IgD-negative memory B cell (primary cell): Measurements from ENCODE around the gene VIPR1. TPM values are rescaled to one million over a fixed set of nuclear protein-coding genes. Genes with fewer than 3 reads are reported as not detected.

Experiments used
- H3K27ac Mint-ChIP-seq, 3 donors: one replicate each; pipeline ENCODE4 v1.8.0; 2020 to 2022; ENCODE audit warnings: mild to moderate bottlenecking in 3 of 3, mixed read lengths in 3 of 3, moderate library complexity in 1 of 3
- H3K27me3 Mint-ChIP-seq: one replicate; pipeline ENCODE4 v1.8.0; 2021; ENCODE audit warnings: mixed read lengths
- H3K36me3 Mint-ChIP-seq: one replicate; pipeline ENCODE4 v1.8.0; 2020; ENCODE audit warnings: mild to moderate bottlenecking, mixed read lengths
- H3K4me1 Mint-ChIP-seq, 3 donors: one replicate each; pipeline ENCODE4 v1.8.0; 2020 to 2022; ENCODE audit warnings: mixed read lengths in 3 of 3, mild to moderate bottlenecking in 1 of 3
- H3K4me3 Mint-ChIP-seq, 4 donors: one replicate each; pipeline ENCODE4 v1.8.0; 2020 to 2022; ENCODE audit warnings: mild to moderate bottlenecking in 4 of 4, mixed read lengths in 4 of 4, moderate library complexity in 3 of 4
- H3K9me3 Mint-ChIP-seq, 3 donors: one replicate each; pipeline ENCODE4 v1.8.0; 2020 to 2021; ENCODE audit warnings: mixed read lengths in 3 of 3, mild to moderate bottlenecking in 1 of 3
- polyA plus RNA-seq: library from polyadenylated mRNA; unstranded; fragments of 300-500 nt; fragmentation: Illumina TruSeq; gene quantifications from one replicate; pipeline ENCODE4 v1.2.3, GENCODE V29; 2021

The VIPR1 gene, protein sequence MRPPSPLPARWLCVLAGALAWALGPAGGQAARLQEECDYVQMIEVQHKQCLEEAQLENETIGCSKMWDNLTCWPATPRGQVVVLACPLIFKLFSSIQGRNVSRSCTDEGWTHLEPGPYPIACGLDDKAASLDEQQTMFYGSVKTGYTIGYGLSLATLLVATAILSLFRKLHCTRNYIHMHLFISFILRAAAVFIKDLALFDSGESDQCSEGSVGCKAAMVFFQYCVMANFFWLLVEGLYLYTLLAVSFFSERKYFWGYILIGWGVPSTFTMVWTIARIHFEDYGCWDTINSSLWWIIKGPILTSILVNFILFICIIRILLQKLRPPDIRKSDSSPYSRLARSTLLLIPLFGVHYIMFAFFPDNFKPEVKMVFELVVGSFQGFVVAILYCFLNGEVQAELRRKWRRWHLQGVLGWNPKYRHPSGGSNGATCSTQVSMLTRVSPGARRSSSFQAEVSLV
- polyA plus RNA-seq: 3.1 TPM

DNA sequence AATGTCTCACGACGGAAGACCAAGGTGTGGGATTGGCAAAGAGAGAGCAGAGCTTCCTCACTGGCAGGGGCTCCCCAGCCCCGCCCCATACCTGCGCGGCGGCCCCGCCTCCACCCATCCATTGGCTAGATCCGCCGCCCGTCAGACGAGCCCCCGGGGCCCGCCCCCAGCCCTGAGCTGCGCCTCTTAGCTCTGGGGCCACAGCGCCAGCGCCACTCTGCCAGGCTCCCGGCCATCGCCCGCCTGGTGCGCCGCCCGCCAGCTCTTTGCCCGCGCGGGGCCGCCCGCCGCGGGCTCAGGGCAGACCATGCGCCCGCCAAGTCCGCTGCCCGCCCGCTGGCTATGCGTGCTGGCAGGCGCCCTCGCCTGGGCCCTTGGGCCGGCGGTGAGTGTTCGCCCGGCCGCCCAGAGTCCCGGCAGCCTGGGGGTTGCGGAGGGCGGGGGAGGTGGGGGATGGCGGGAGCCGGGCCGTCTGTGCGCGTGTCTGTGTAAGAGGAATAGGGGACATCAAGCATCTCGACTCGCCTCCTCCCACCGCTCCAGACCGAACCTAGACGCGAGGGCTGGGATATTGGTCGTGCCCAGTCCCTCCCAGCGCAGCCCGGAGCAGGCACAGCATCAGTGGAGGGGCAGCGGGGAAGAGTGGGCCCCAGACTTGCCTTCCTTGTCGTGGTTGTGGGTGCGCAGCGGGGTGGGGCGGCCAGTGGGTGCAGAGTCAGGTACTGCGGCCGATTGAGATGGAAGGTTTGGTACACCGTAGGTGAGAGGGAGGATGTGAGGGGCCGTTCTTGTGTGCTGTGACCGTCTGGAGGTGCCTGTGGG, at the start of gene VIPR1:
Gene VIPR1 (plus strand): TSS at position 215 of the 822 bp plus-strand sequence. CDS start 93 bp downstream, at position 308.
- H3K36me3 Mint-ChIP-seq: no peaks in the 10 kb centered on the region
- peak within 1 kb of the TSS; percentile 20 to 62 (median 40) for H3K27ac Mint-ChIP-seq
- peak within 1 kb of the TSS; percentile 85 to 97 (median 92) for H3K4me3 Mint-ChIP-seq
- H3K27me3 Mint-ChIP-seq: peaks cover 17% of the 10 kb centered on the region
- H3K4me1 Mint-ChIP-seq: peaks cover 4 to 8% (median 4%) of the 10 kb centered on the region in 3 donors
- H3K9me3 Mint-ChIP-seq: no peaks in the 10 kb centered on the region

DNA sequence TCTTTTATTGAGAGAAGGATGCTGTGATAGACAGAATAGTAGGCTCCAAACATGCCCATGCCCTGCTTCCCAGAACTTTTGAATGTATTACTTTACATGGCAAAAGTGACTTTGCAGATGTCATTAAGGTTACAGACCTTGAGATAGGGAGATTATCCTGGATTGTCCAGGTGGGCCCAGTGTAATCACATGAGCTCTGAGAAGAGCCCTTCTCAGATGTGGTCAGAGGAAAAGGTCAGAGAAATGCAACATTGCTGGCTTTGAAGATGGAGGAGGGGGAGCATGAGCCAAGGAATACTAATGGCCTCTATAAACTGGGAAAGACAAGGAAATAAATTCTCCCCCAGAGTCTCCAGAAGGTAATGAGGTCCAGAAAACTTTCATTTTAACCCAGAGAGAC, 46.2 kb upstream of the VIPR1 start:
- Mint-ChIP-seq H3K4me3 (no peak overlapping the region), H3K27me3 (peaks cover 3% of the 10 kb centered on the region), H3K9me3 (peaks cover 0 to 9% (median 2%) of the 10 kb centered on the region in 3 donors), H3K4me1 (peaks cover 0 to under 1% (median 0%) of the 10 kb centered on the region in 3 donors), H3K36me3 (peaks cover 1% of the 10 kb centered on the region), H3K27ac (no peak overlapping the region)

DNA sequence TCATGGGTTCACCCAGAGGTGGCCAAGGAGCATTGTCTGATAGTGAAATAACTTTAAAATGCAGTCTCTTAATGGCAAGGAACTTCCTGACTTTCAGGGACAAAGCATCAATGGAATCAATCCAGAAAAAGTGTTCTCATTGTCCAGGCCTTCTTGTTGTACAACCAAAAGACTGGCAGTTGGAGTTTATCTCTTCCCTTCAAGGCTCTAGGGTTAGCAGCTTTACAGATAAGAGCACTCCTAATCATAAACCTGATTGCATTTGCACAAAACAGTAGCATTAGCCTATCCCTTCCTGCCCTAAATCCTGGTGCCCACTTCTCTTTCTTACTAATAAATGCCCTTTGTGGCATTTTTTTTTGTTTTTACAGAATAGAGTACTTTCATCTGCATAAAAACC, 43.3 kb upstream of the VIPR1 start:
- Mint-ChIP-seq H3K27ac (no peak overlapping the region), H3K36me3 (peaks cover 1% of the 10 kb centered on the region)

DNA sequence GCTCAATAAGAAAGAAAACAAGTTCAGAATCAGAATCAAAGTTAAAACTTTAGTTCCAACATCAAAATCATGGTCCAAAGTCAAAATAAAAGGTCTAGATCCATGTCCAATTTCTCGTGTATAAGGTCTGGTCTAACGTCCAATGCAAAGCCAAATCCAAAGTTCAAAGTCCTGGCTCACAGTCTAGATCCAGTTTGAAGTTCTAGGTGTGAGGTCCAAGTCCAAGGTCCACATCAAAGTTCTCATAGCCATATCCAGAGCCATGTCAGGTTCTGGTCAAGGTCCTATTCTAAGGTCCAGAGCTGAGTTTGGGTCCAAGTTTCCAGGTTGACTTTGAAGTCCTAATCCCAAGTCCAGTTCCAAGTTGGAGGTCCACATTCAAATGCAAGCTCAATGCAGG, 40.7 kb upstream of the VIPR1 start:
- Mint-ChIP-seq H3K4me1 (no peaks in the 10 kb centered on the region), H3K27ac (no peak overlapping the region), H3K9me3 (no peaks in the 10 kb centered on the region), H3K4me3 (no peak overlapping the region), H3K36me3 (no peaks in the 10 kb centered on the region), H3K27me3 (peaks cover 2% of the 10 kb centered on the region)

More for the DNA sequence above, 43.3 kb upstream of the VIPR1 start:
- Mint-ChIP-seq H3K4me3 (no peak overlapping the region), H3K9me3 (peaks cover 0 to 4% (median 2%) of the 10 kb centered on the region in 3 donors), H3K4me1 (no peaks in the 10 kb centered on the region), H3K27me3 (peaks cover 5% of the 10 kb centered on the region)

DNA sequence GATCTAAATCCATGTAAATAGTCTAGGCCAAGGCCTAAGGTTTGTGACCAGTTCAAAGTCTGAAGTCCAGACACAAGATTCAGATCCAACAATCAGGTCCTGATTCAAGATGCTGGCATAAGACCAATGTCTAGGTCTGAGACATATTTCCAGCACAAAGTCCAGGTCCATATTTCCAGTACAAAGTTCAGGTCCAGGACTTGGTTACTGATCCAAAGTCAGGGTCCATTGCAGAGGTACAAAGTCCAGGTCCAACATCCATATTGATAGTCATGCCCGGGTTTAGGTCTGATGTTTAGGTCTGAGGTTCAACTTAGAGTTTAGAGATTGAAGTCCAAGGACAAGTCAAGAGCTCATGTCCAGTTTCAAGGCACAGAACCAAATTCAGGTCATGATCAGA, 39.4 kb upstream of the VIPR1 start:
- Mint-ChIP-seq H3K27me3 (peaks cover 1% of the 10 kb centered on the region), H3K27ac (no peak overlapping the region), H3K36me3 (no peaks in the 10 kb centered on the region), H3K4me3 (no peak overlapping the region), H3K9me3 (no peaks in the 10 kb centered on the region), H3K4me1 (no peaks in the 10 kb centered on the region)

DNA sequence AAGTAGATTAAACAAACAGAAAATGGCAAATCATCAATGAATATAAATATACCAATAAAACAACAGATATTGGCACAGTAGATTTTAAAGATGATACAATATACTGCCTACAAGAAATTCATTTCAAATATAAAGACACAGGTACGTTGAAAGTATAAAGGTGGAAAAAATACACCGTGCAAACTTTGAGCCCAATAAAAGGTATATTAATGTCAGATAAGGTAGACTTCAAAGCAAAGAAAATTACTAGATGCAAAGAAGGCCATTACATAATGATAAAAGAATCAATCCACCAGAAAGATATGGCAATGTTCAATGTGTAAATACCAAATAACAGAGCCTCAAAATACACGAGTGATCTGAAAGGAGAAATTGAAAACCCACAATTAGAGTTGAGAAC, 34.3 kb upstream of the VIPR1 start:
- peaks cover 3% of the 10 kb centered on the region for H3K27me3 Mint-ChIP-seq
- H3K27ac Mint-ChIP-seq: no peak overlapping the region
- H3K9me3 Mint-ChIP-seq: no peaks in the 10 kb centered on the region
- no peaks in the 10 kb centered on the region for H3K36me3 Mint-ChIP-seq
- no peak overlapping the region for H3K4me3 Mint-ChIP-seq
- no peaks in the 10 kb centered on the region for H3K4me1 Mint-ChIP-seq

DNA sequence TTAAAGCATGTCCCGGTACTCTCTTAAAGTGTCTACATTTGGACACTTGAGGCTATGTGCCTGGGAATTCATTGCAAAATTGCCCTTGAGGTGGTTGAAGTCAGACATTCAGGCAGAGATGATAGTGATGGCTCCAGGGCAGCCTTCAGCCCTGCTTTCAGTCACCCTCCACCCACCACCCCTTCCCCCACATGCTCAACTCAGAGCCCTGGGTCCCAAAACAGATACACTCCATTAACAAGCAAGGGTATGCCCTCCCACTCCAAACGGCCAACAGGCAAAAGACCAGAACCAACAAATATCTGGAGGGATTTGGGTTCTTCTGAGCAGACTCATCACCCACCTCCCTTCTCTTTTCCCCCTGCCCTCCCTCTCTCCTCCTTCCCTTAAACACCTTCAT, 29.9 kb upstream of the VIPR1 start:
- Mint-ChIP-seq H3K4me1 (no peaks in the 10 kb centered on the region), H3K4me3 (no peak overlapping the region), H3K27ac (no peak overlapping the region), H3K36me3 (no peaks in the 10 kb centered on the region), H3K9me3 (no peaks in the 10 kb centered on the region), H3K27me3 (peaks cover 12% of the 10 kb centered on the region)

DNA sequence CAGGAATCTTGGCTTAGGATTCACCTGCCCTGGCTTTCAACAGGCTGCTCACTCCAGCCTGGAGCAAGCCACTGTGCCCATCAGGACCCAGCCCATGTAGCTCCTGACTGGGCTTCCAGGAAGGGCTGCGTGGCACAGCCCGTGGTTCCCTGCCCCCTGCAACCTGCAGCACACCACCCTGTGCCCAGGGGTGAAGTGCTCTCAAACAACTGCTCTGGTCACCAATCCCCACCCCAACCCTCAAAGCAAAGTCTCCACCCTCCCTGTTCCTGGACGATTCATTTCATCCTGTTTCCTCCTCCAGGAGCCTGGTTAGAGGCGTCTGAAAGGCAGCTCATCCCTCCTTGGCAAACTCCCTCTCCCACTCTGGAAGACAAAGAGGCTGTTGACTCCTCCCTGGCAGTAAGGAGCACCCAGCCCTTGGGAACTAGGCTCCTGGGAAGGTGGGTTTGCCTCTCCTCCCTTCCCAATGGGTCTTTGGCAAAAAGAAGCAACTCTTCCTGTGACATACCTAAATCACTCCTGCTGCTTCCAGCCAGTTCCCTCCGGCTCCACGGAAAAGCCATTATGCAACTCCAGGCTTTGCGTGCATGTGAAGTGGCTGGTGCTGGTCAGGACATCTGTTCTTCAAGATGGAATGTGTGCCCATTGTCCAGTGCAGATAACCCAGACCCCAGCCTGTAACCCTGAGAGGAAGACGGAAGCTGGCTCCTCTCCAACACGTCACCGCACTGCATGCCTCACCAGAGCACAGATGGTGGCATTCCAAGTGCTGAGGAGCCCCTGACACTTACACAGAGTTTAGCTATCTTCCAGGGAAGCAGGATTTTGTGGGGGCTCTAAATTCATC, 29.1 kb upstream of the VIPR1 start:
- Mint-ChIP-seq H3K9me3 (no peaks in the 10 kb centered on the region), H3K4me1 (no peaks in the 10 kb centered on the region), H3K27ac (no peak overlapping the region), H3K27me3 (peaks cover 12% of the 10 kb centered on the region), H3K36me3 (no peaks in the 10 kb centered on the region), H3K4me3 (no peak overlapping the region)

DNA sequence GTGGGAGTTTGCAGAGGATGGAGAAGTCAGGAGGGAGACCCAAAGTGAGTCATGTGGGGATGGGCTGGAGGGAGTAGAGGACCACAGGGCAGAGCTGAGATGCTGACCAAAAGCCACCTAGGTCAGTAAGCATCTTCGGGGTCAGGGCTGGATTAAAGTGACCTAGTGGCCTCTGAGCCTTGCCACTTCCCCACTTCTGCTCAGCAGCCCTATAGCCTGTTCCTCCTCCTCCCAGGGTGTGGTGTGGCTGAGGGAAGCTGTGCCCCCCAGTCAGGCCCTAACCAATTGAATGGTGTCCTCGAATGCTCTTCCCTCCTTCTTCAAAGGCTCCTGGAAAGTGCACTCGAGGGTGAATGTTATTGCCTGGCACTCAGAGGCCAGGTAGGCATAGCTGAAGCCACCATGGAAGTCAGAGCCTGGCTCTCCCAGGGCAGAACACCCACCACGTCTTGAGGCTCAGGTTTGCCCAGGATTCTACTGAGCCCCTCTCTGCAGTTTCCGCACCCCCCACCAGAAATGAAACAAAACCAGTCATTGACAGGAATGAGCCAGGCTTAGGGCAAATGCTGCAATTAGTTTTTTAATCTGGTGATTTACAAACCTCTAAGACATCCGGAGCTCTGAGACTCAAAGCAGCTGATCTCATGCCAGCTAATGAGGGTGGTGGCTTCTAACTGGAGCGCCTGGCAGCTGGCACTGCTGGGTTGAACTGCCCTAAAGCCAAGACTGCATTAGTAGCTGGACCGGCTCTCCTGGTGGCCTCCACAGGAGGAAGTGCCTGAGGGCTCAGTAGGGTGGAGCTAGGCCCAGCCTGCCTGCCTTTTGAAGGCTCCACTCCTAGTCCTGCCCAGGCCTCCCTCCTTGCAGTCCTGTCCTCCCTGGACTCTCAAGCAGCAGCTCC, 26.0 kb upstream of the VIPR1 start:
- H3K9me3 Mint-ChIP-seq: peaks cover 2 to 20% (median 4%) of the 10 kb centered on the region in 3 donors
- no peak overlapping the region for H3K27ac Mint-ChIP-seq
- H3K27me3 Mint-ChIP-seq: peaks cover 16% of the 10 kb centered on the region
- no peaks in the 10 kb centered on the region for H3K36me3 Mint-ChIP-seq
- H3K4me1 Mint-ChIP-seq: no peaks in the 10 kb centered on the region
- no peak overlapping the region for H3K4me3 Mint-ChIP-seq

DNA sequence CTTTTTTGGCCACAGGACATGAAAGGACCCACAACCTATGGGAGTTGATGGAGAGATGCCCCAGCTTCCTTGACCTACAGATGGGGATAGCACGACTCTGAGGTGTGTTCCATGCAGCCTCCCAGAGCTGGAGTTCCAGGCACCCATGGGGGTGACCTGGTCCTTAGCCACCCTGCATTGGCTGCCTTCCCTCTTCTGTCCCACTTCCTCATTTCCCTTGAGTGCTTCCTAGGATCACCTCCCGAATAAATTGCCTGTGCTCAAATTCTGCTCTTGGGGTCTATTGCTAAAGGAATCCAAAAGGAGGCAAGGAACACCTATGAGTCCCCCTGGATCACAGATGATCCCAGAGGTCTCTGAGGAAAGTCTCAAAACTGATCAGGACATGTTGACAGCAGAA, 24.7 kb upstream of the VIPR1 start:
- no peak overlapping the region for H3K4me3 Mint-ChIP-seq
- no peaks in the 10 kb centered on the region for H3K4me1 Mint-ChIP-seq
- peaks cover 4 to 30% (median 7%) of the 10 kb centered on the region in 3 donors for H3K9me3 Mint-ChIP-seq
- peaks cover 15% of the 10 kb centered on the region for H3K27me3 Mint-ChIP-seq
- H3K27ac Mint-ChIP-seq: no peak overlapping the region
- no peaks in the 10 kb centered on the region for H3K36me3 Mint-ChIP-seq

DNA sequence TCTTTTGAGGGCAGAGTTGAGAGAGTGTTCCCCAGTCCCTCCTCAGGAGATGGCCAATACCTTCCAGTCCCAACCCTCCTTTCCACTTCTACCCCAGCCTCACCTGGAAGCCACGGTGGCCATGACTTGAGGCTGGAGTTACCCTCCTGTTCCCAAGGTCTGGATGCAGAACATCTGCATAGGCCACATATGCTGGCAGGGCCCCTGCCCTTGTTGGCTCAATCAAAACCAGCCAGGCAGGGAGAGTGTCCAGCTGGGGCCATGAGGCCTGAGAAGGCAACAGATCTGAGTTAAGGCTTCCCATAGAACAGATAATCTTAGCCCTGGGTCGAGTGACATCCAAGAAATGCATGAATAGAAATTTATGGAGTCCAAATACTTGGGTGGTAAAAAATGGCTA, 23.6 kb upstream of the VIPR1 start:
- no peaks in the 10 kb centered on the region for H3K36me3 Mint-ChIP-seq
- H3K27me3 Mint-ChIP-seq: peaks cover 12% of the 10 kb centered on the region
- H3K9me3 Mint-ChIP-seq: peaks cover 4 to 38% (median 11%) of the 10 kb centered on the region in 3 donors
- peaks cover 0 to 9% (median 0%) of the 10 kb centered on the region in 3 donors for H3K4me1 Mint-ChIP-seq
- H3K27ac Mint-ChIP-seq: no peak overlapping the region
- H3K4me3 Mint-ChIP-seq: no peak overlapping the region

DNA sequence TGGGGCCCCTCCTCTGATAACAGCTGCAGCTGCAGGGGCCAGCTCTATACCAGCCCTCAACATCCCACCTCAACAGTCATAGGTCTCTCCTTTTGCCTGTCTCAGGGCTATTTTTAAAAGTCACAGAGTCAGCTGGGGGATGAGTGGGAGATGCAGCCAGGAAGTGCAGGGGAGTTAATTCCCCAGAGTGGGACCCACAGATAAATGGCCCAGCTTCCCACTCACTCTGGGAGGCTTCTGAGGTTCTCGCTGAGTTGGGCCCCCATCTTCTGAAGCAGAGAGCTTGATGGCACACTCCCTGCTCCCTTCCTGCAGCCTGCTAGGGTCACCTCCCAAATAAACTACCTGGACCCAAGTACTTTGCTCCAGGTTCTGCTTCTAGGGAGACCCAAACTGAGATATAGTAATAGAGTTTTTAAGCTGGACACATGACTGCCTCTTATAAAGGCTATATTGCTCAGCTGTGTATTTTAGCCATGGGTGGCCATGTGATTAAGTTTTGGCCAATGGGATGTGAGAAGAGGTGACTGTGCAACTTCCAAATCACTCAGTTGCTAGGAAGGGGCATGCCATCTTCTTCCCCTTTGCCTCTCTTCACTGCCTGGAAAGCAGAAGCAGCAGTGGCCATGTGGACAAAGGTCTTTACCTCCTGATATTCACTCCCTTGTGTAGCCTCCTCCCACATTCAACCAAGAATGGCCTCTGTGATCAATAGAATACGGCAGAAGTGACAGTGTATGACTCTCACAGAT, 15.5 kb upstream of the VIPR1 start:
- peaks cover 1% of the 10 kb centered on the region for H3K36me3 Mint-ChIP-seq
- peaks cover 18 to 38% (median 21%) of the 10 kb centered on the region in 3 donors for H3K4me1 Mint-ChIP-seq
- H3K27me3 Mint-ChIP-seq: no peaks in the 10 kb centered on the region
- H3K27ac Mint-ChIP-seq: peak overlapping the region in 1 of 3 donors; percentile 19
- H3K4me3 Mint-ChIP-seq: no peak overlapping the region
- peaks cover 4 to 19% (median 5%) of the 10 kb centered on the region in 3 donors for H3K9me3 Mint-ChIP-seq

DNA sequence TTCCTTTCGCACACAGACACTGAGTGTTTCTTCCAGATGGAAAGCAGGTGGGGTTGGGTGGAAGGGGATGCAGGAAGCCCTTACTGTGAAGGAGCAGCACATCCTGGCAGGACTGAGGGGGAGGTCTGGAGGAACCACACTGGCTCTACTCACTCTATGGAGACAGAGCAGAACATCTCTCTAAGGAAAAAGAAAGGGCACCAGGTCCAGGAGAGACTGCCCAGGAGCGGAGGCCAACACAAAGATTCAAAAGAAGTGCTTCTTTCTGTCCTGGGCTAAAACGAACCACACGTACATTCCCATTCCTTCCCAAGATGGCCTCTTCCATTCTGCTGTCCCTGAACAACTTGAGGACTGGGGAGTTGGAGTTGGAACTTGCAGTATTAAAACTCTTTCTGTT, 13.8 kb upstream of the VIPR1 start:
- H3K4me3 Mint-ChIP-seq: peak overlapping the region in 1 of 4 donors; percentile 5
- H3K4me1 Mint-ChIP-seq: peaks cover 23 to 37% (median 28%) of the 10 kb centered on the region in 3 donors
- no peaks in the 10 kb centered on the region for H3K27me3 Mint-ChIP-seq
- peak overlapping the region in 1 of 3 donors; percentile 31 for H3K27ac Mint-ChIP-seq
- H3K9me3 Mint-ChIP-seq: peaks cover 0 to 5% (median 2%) of the 10 kb centered on the region in 3 donors
- H3K36me3 Mint-ChIP-seq: peaks cover 1% of the 10 kb centered on the region
